Fibroblast of lung (primary cell): ENCODE results near the gene LAMA1. TPM values are rescaled to one million over a fixed set of nuclear protein-coding genes. Genes with fewer than 3 reads are reported as not detected.
A peak's percentile ranks its signal among the peaks of the same experiment; 100 is the strongest.

ENCODE experiments used
- DNase-seq, 2 donors: peaks; one replicate each; pipeline versions ENCODE4 v3.0.0 to v3.0.0-alpha.2; 2010; ENCODE audit warnings: low read depth in 2 of 2
- H2AFZ ChIP-seq: 2 replicates; pipeline ENCODE4 v1.5.1; 2012; ENCODE audit warnings: low read length, control low read depth, inconsistent platforms
- H3K27ac ChIP-seq: 2 replicates; pipeline ENCODE4 v1.5.1; 2011; ENCODE audit warnings: low read length, control low read depth; ENCODE audit not compliant: insufficient read depth
- H3K27me3 ChIP-seq: 2 replicates; pipeline ENCODE4 v1.5.1; 2011; ENCODE audit warnings: mild to moderate bottlenecking, low read length; ENCODE audit not compliant: control insufficient read depth, insufficient read depth
- H3K36me3 ChIP-seq: 2 replicates; pipeline ENCODE4 v1.5.1; 2011; ENCODE audit warnings: low read length; ENCODE audit not compliant: control insufficient read depth, insufficient read depth
- H3K4me1 ChIP-seq: 2 replicates; pipeline ENCODE4 v1.5.1; 2011; ENCODE audit warnings: low read length; ENCODE audit not compliant: control insufficient read depth, insufficient read depth; ENCODE audit errors: extremely low read depth
- H3K4me2 ChIP-seq: 2 replicates; pipeline ENCODE4 v1.5.1; 2011; ENCODE audit warnings: low read length, control low read depth; ENCODE audit not compliant: insufficient read depth; ENCODE audit errors: extremely low read depth
- H3K4me3 ChIP-seq, 4 experiments: fragments of 200-600 bp in 1 of 4; sonication (generic) in 1 of 4; replicated peaks in 1 of 4; 2 replicates each; pipeline ENCODE4 v1.5.1; 2011 to 2016; ENCODE audit warnings: low read length in 4 of 4, low read depth in 3 of 4, mild to moderate bottlenecking in 3 of 4, control low read depth in 2 of 4, inconsistent platforms in 1 of 4, mixed read lengths in 1 of 4; ENCODE audit not compliant: insufficient read depth in 1 of 4; ENCODE audit errors: control extremely low read depth in 1 of 4
- H3K79me2 ChIP-seq: 2 replicates; pipeline ENCODE4 v1.5.1; 2012; ENCODE audit warnings: mild to moderate bottlenecking, low read length, inconsistent platforms; ENCODE audit not compliant: control insufficient read depth, insufficient read depth
- H3K9ac ChIP-seq: 2 replicates; pipeline ENCODE4 v1.5.1; 2011; ENCODE audit warnings: mild to moderate bottlenecking, low read length, control low read depth; ENCODE audit not compliant: insufficient read depth
- H3K9me3 ChIP-seq: 2 replicates; pipeline ENCODE4 v1.5.1; 2012; ENCODE audit warnings: low read depth, low read length; ENCODE audit not compliant: control insufficient read depth, insufficient read depth
- H4K20me1 ChIP-seq: 2 replicates; pipeline ENCODE4 v1.5.1; 2011; ENCODE audit warnings: low read length; ENCODE audit not compliant: control insufficient read depth, insufficient read depth; ENCODE audit errors: extremely low read depth
- CTCF ChIP-seq, 2 donors: IDR thresholded peaks in 1 of 2; conservative IDR thresholded peaks in 1 of 2; 1 replicate in 1 of 2; 2 replicates in 1 of 2; pipeline ENCODE4 v1.5.1; 2011 to 2012; ENCODE audit warnings: low read length in 2 of 2, control low read depth in 1 of 2, inconsistent platforms in 1 of 2, low read depth in 1 of 2, mild to moderate bottlenecking in 1 of 2
- EZH2 ChIP-seq: IDR thresholded peaks from 2 replicates; pipeline ENCODE4 v1.5.1; 2012; ENCODE audit warnings: low read length, control low read depth, mild to moderate bottlenecking; ENCODE audit errors: missing control alignments
- polyA plus RNA-seq, 2 donors: library from polyadenylated mRNA; depleted of rRNA in 1 of 2; stranded (reverse) in 1 of 2; unstranded in 1 of 2; fragments of >200 nt; gene quantifications; 2 replicates each; pipeline ENCODE4 v1.2.1, GENCODE V29; 2011 to 2012; ENCODE audit warnings: missing spikeins in 1 of 2
- total RNA-seq: library from RNA; depleted of rRNA; stranded (reverse); fragments of >200 nt; gene quantifications from 2 replicates; pipeline ENCODE4 v1.2.1, GENCODE V29; 2014

The LAMA1 gene
- total and polyA plus RNA-seq, 2 donors (not counting 1 experiment from before 2014, with no cell fraction given) = 1.2 to 5.8 TPM

GRCh38 chr18:7111134-7111533 lies 6.5 kb downstream of the LAMA1 start:
- H3K79me2 ChIP-seq = no peaks in the 10 kb centered on the region
- no peak overlapping the region for H3K4me3 ChIP-seq
- H3K4me2 ChIP-seq = no peak overlapping the region
- TF ChIP-seq CTCF (conservative IDR thresholded peaks at IDR 0.05 in 1 of 2, IDR thresholded peaks at IDR 0.05 in 1 of 2; ENCODE audit: low read depth in 1 of 2, low read length in 2 of 2) (no peak), EZH2 (no peak)
- peaks cover under 1% of the 10 kb centered on the region for H3K27me3 ChIP-seq
- DNase-seq = no peak
- H3K9ac ChIP-seq = no peak overlapping the region
- no peak overlapping the region for H3K27ac ChIP-seq
- no peaks in the 10 kb centered on the region for H3K9me3 ChIP-seq
- no peaks in the 10 kb centered on the region for H4K20me1 ChIP-seq
- H3K4me1 ChIP-seq = no peaks in the 10 kb centered on the region
- no peaks in the 10 kb centered on the region for H3K36me3 ChIP-seq
- no peak overlapping the region for H2AFZ ChIP-seq

- Histone ChIP-seq H3K4me3 (no peak overlapping the region), H3K27me3 (no peaks in the 10 kb centered on the region), H3K79me2 (no peaks in the 10 kb centered on the region), H3K4me1 (no peaks in the 10 kb centered on the region), H3K9ac (no peak overlapping the region), H3K36me3 (no peaks in the 10 kb centered on the region), H3K9me3 (no peaks in the 10 kb centered on the region), H3K4me2 (no peak overlapping the region), H3K27ac (no peak overlapping the region), H4K20me1 (no peaks in the 10 kb centered on the region), H2AFZ (no peak overlapping the region)
- DNase-seq = peak in 1 of 2 donors; percentile 28
- TF ChIP-seq CTCF (conservative IDR thresholded peaks at IDR 0.05 in 1 of 2, IDR thresholded peaks at IDR 0.05 in 1 of 2; ENCODE audit: low read depth in 1 of 2, low read length in 2 of 2) = no peak
- no peak for TF ChIP-seq EZH2
Observed at GRCh38 chr18:7105943-7106342, 11.7 kb downstream of the LAMA1 start.

GRCh38 chr18:7105268-7105667 lies 12.3 kb downstream of the LAMA1 start:
- TF ChIP-seq CTCF (conservative IDR thresholded peaks at IDR 0.05 in 1 of 2, IDR thresholded peaks at IDR 0.05 in 1 of 2; ENCODE audit: low read depth in 1 of 2, low read length in 2 of 2) = no peak
- TF ChIP-seq EZH2 = no peak
- no peak overlapping the region for H2AFZ ChIP-seq
- no peak overlapping the region for H3K4me3 ChIP-seq
- H3K9me3 ChIP-seq = no peaks in the 10 kb centered on the region
- H3K79me2 ChIP-seq = no peaks in the 10 kb centered on the region
- no peak overlapping the region for H3K9ac ChIP-seq
- H4K20me1 ChIP-seq = no peaks in the 10 kb centered on the region
- DNase-seq = no peak
- H3K4me1 ChIP-seq = no peaks in the 10 kb centered on the region
- H3K4me2 ChIP-seq = no peak overlapping the region
- no peaks in the 10 kb centered on the region for H3K36me3 ChIP-seq
- H3K27ac ChIP-seq = no peak overlapping the region
- no peaks in the 10 kb centered on the region for H3K27me3 ChIP-seq
